GM19452 (cell line): ENCODE data around the gene IQCE.

Experiments used
- ATAC-seq: cut with Tn5 transposase; IDR thresholded peaks from one replicate; pipeline ENCODE4 v1.9.1; 2021; ENCODE audit not compliant: unreplicated experiment

The IQCE gene

GRCh38 chr7:2613098-2613930, 54.5 kb downstream of the IQCE start:
- ATAC-seq = no peak

GRCh38 chr7:2613931-2614600, 55.3 kb downstream of the IQCE start:
- ATAC-seq = no peak

GRCh38 chr7:2614631-2615330, 56.0 kb downstream of the IQCE start:
- no peak for ATAC-seq

GRCh38 chr7:2616387-2617324, 57.9 kb downstream of the IQCE start:
- ATAC-seq = no peak

- ATAC-seq = no peak
Measured at GRCh38 chr7:2617325-2617905, 58.6 kb downstream of the IQCE start.

- no peak for ATAC-seq
Measured at GRCh38 chr7:2619116-2619515, 60.3 kb downstream of the IQCE start.

GRCh38 chr7:2621061-2621828, 62.5 kb downstream of the IQCE start:
- no peak for ATAC-seq

GRCh38 chr7:2621948-2622640, 63.3 kb downstream of the IQCE start:
- no peak for ATAC-seq

- no peak for ATAC-seq
Measured at GRCh38 chr7:2622869-2623697, 64.3 kb downstream of the IQCE start.

GRCh38 chr7:2623698-2624014, 64.9 kb downstream of the IQCE start:
- ATAC-seq = no peak

- ATAC-seq = no peak
Measured at GRCh38 chr7:2624293-2624886, 65.6 kb downstream of the IQCE start.

- ATAC-seq = no peak
Measured at GRCh38 chr7:2626498-2627117, 67.8 kb downstream of the IQCE start.

- no peak for ATAC-seq
Measured at GRCh38 chr7:2627258-2628129, 68.7 kb downstream of the IQCE start.

- ATAC-seq = no peak
Measured at GRCh38 chr7:2628130-2628482, 69.3 kb downstream of the IQCE start.

- ATAC-seq = no peak
Measured at GRCh38 chr7:2628891-2629290, 70.1 kb downstream of the IQCE start.
